HG03354 (cell line): ENCODE measurements around the gene SKIDA1.

Experiments used
- ATAC-seq: cut with Tn5 transposase; IDR thresholded peaks from one replicate; pipeline ENCODE4 v1.9.1; 2021; ENCODE audit warnings: mild to moderate bottlenecking; ENCODE audit not compliant: unreplicated experiment, poor library complexity, severe bottlenecking

The SKIDA1 gene

GRCh38 chr10:21490028-21490710, 35.3 kb downstream of the SKIDA1 start:
- no peak for ATAC-seq

GRCh38 chr10:21488957-21489446, 36.5 kb downstream of the SKIDA1 start:
- ATAC-seq = peak; percentile 48

- no peak for ATAC-seq
These were observed 37.1 kb downstream of the SKIDA1 start for GRCh38 chr10:21488246-21488956.

GRCh38 chr10:21487416-21488180, 37.9 kb downstream of the SKIDA1 start:
- ATAC-seq = no peak

- no peak for ATAC-seq
These were observed 42.7 kb downstream of the SKIDA1 start for GRCh38 chr10:21482821-21483220.

GRCh38 chr10:21481407-21481806, 44.1 kb downstream of the SKIDA1 start:
- ATAC-seq = no peak

- ATAC-seq = no peak
These were observed 45.7 kb downstream of the SKIDA1 start for GRCh38 chr10:21479570-21480315.

GRCh38 chr10:21475393-21475792, 50.1 kb downstream of the SKIDA1 start:
- ATAC-seq = no peak

- no peak for ATAC-seq
These were observed 51.9 kb downstream of the SKIDA1 start for GRCh38 chr10:21473541-21473940.

- no peak for ATAC-seq
These were observed 52.3 kb downstream of the SKIDA1 start for GRCh38 chr10:21473135-21473534.

GRCh38 chr10:21468086-21468485, 57.4 kb downstream of the SKIDA1 start:
- ATAC-seq = no peak

- no peak for ATAC-seq
These were observed 57.8 kb downstream of the SKIDA1 start for GRCh38 chr10:21467633-21468032.

GRCh38 chr10:21464134-21464533, 61.3 kb downstream of the SKIDA1 start:
- no peak for ATAC-seq
